Gastrocnemius medialis (tissue), 4 donors: ENCODE data around the gene HMX2.

Experiments used
- POLR2A ChIP-seq, 2 donors: fragments of 450-650 bp; IDR thresholded peaks; one replicate each; pipeline ENCODE4 v1.6.1; 2017; ENCODE audit warnings: antibody characterized with exemption in 2 of 2, mild to moderate bottlenecking in 2 of 2, moderate library complexity in 2 of 2
- TF ChIP-seq, protein P1 (sequence below), 5 experiments: fragments of 450-650 bp in 3 of 5; fragments of 200-600 bp in 2 of 5; sonication (generic) in 2 of 5; IDR thresholded peaks in 4 of 5; conservative IDR thresholded peaks in 1 of 5; 1 replicate in 4 of 5; 2 replicates in 1 of 5; pipeline ENCODE4 v1.5.1; 2016 to 2019; ENCODE audit warnings: antibody characterized with exemption in 5 of 5, mild to moderate bottlenecking in 3 of 5, moderate library complexity in 3 of 5

DNA sequence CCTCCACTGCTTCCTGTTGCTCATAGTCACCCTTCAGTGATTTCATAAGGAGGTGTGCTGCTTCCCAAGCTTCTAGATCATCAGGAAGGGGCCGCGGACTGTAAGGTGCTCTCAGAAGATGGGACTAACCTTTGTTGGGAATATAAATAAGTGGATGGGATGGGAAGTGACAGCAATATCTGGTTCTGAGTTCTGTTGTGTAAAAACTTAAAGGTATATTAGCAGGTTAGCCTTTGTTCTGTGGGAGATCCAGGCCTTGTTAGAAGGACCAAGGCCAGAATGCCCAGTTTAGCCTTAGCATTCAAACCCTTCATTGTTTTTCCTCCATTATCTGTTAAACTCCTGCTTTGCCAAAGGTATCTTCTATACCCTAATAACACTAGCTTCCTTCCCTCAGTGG, 18.7 kb downstream of the HMX2 start:
- TF ChIP-seq, protein P1, sequence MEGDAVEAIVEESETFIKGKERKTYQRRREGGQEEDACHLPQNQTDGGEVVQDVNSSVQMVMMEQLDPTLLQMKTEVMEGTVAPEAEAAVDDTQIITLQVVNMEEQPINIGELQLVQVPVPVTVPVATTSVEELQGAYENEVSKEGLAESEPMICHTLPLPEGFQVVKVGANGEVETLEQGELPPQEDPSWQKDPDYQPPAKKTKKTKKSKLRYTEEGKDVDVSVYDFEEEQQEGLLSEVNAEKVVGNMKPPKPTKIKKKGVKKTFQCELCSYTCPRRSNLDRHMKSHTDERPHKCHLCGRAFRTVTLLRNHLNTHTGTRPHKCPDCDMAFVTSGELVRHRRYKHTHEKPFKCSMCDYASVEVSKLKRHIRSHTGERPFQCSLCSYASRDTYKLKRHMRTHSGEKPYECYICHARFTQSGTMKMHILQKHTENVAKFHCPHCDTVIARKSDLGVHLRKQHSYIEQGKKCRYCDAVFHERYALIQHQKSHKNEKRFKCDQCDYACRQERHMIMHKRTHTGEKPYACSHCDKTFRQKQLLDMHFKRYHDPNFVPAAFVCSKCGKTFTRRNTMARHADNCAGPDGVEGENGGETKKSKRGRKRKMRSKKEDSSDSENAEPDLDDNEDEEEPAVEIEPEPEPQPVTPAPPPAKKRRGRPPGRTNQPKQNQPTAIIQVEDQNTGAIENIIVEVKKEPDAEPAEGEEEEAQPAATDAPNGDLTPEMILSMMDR (IDR thresholded peaks at IDR 0.05 in 4 of 5, conservative IDR thresholded peaks at IDR 0.05 in 1 of 5): no peak
- TF ChIP-seq POLR2A (IDR thresholded peaks at IDR 0.05): no peak
